ENCODE results near the gene CNPY1. TPM values are rescaled to one million over a fixed set of nuclear protein-coding genes. Genes with fewer than 3 reads are reported as not detected.

The CNPY1 gene
- polyA plus RNA-seq, 1 donor from 2014 or later = 0.36 TPM

- H3K27me3 ChIP-seq (ENCODE audit: insufficient read depth, low read depth, low read length) = no peaks in the 10 kb centered on the region
- H3K27ac ChIP-seq (ENCODE audit: low read length) = no peak overlapping the region
- no peaks in the 10 kb centered on the region for H4K20me1 ChIP-seq (ENCODE audit: insufficient read depth)
- no peak overlapping the region for H3K4me2 ChIP-seq (ENCODE audit: low read length)
- H3K79me2 ChIP-seq (replicated peaks; ENCODE audit: insufficient read depth, low read length) = no peaks in the 10 kb centered on the region
- no peaks in the 10 kb centered on the region for H3F3A ChIP-seq (ENCODE audit: insufficient read depth, low read length, poor library complexity, severe bottlenecking)
- no peak overlapping the region for H3K4me3 ChIP-seq (ENCODE audit: low read length)
- H3K9me3 ChIP-seq (ENCODE audit: low read length) = no peaks in the 10 kb centered on the region
- no peak for TF ChIP-seq MXI1 (conservative IDR thresholded peaks at IDR 0.05; ENCODE audit: poor library complexity, severe bottlenecking)
- no peak overlapping the region for H2AFZ ChIP-seq (ENCODE audit: low read depth, low read length)
- H3K9me2 ChIP-seq (ENCODE audit: insufficient read depth, low read length) = no peaks in the 10 kb centered on the region
- no peak overlapping the region for H3K9ac ChIP-seq (ENCODE audit: low read length)
- H3K36me3 ChIP-seq (ENCODE audit: insufficient read depth, low read length) = no peaks in the 10 kb centered on the region
Measured at GRCh38 chr7:155585951-155586350, 39.6 kb upstream of the CNPY1 start.

GRCh38 chr7:155585532-155585895 lies 39.2 kb upstream of the CNPY1 start:
- Histone ChIP-seq H3K4me3 (ENCODE audit: low read length) (no peak overlapping the region), H3K9me3 (ENCODE audit: low read length) (no peaks in the 10 kb centered on the region), H3K27me3 (ENCODE audit: insufficient read depth, low read depth, low read length) (no peaks in the 10 kb centered on the region), H4K20me1 (ENCODE audit: insufficient read depth) (no peaks in the 10 kb centered on the region), H3K4me2 (ENCODE audit: low read length) (no peak overlapping the region), H2AFZ (ENCODE audit: low read depth, low read length) (no peak overlapping the region), H3K36me3 (ENCODE audit: insufficient read depth, low read length) (no peaks in the 10 kb centered on the region), H3K9ac (ENCODE audit: low read length) (no peak overlapping the region), H3F3A (ENCODE audit: insufficient read depth, low read length, poor library complexity, severe bottlenecking) (no peaks in the 10 kb centered on the region), H3K27ac (ENCODE audit: low read length) (no peak overlapping the region), H3K9me2 (ENCODE audit: insufficient read depth, low read length) (no peaks in the 10 kb centered on the region), H3K79me2 (replicated peaks; ENCODE audit: insufficient read depth, low read length) (no peaks in the 10 kb centered on the region)
- no peak for TF ChIP-seq RAD21 (conservative IDR thresholded peaks at IDR 0.05)

- TF ChIP-seq RAD21 (conservative IDR thresholded peaks at IDR 0.05) (no peak), POLR2AphosphoS5 (IDR thresholded peaks at IDR 0.05) (no peak), SMC3 (conservative IDR thresholded peaks at IDR 0.05; ENCODE audit: poor library complexity) (no peak), TAF1 (IDR thresholded peaks at IDR 0.05; ENCODE audit: low read depth) (no peak), CTCF (IDR thresholded peaks at IDR 0.05; ENCODE audit: poor library complexity, severe bottlenecking) (no peak), REST (IDR thresholded peaks at IDR 0.05; ENCODE audit: borderline replicate concordance) (no peak), EZH2 (IDR thresholded peaks at IDR 0.05; ENCODE audit: borderline replicate concordance, insufficient read depth, low read length, poor library complexity, severe bottlenecking) (no peak), MXI1 (conservative IDR thresholded peaks at IDR 0.05; ENCODE audit: poor library complexity, severe bottlenecking) (no peak), EP300 (conservative IDR thresholded peaks at IDR 0.05; ENCODE audit: poor library complexity, severe bottlenecking) (no peak)
- no peak overlapping the region for H3K4me3 ChIP-seq (ENCODE audit: low read length)
- no peak overlapping the region for H3K9ac ChIP-seq (ENCODE audit: low read length)
- H3K36me3 ChIP-seq (ENCODE audit: insufficient read depth, low read length) = no peaks in the 10 kb centered on the region
- no peak overlapping the region for H3K27ac ChIP-seq (ENCODE audit: low read length)
- no peaks in the 10 kb centered on the region for H3K79me2 ChIP-seq (replicated peaks; ENCODE audit: insufficient read depth, low read length)
- H3K9me2 ChIP-seq (ENCODE audit: insufficient read depth, low read length) = no peaks in the 10 kb centered on the region
- H3F3A ChIP-seq (ENCODE audit: insufficient read depth, low read length, poor library complexity, severe bottlenecking) = no peaks in the 10 kb centered on the region
- H2AFZ ChIP-seq (ENCODE audit: low read depth, low read length) = no peak overlapping the region
- no peaks in the 10 kb centered on the region for H3K27me3 ChIP-seq (ENCODE audit: insufficient read depth, low read depth, low read length)
- H4K20me1 ChIP-seq (ENCODE audit: insufficient read depth) = no peaks in the 10 kb centered on the region
- no peak overlapping the region for H3K4me2 ChIP-seq (ENCODE audit: low read length)
- H3K9me3 ChIP-seq (ENCODE audit: low read length) = no peaks in the 10 kb centered on the region
Measured at GRCh38 chr7:155584763-155585531, 38.6 kb upstream of the CNPY1 start.
